K562 (cell line): Measurements from ENCODE around the gene CNDP1. TPM values are rescaled to one million over a fixed set of nuclear protein-coding genes. Genes with fewer than 3 reads are reported as not detected.

Experiments used
- CCNT2 ChIP-seq: IDR thresholded peaks from 2 replicates; pipeline ENCODE4 v1.6.1; 2011; ENCODE audit warnings: borderline replicate concordance, low read depth, mild to moderate bottlenecking, moderate library complexity, mixed read lengths, low read length; ENCODE audit not compliant: insufficient read length; ENCODE audit errors: extremely low read depth
- HDAC6 ChIP-seq: IDR thresholded peaks from 2 replicates; pipeline ENCODE4 v1.6.1; 2012; ENCODE audit warnings: low read depth, mild to moderate bottlenecking, control low read depth, inconsistent platforms, low read length, moderate library complexity
- KDM2B ChIP-seq: fragments of 250-450 bp; sonication (Bioruptor Pico); IDR thresholded peaks from 2 replicates; pipeline ENCODE4 v1.8.0; 2021; ENCODE audit warnings: mild to moderate bottlenecking, moderate library complexity
- NONO ChIP-seq, 2 experiments: fragments of 200-400 bp in 1 of 2; fragments of 450-650 bp in 1 of 2; formaldehyde crosslinking in 1 of 2; IDR thresholded peaks; 2 replicates each; pipeline ENCODE4 v1.6.1; 2017; ENCODE audit warnings: low read depth in 2 of 2, mild to moderate bottlenecking in 2 of 2, moderate library complexity in 2 of 2, low read length in 1 of 2
- PHF8 ChIP-seq: fragments of 200-600 bp; sonication (generic); IDR thresholded peaks from 2 replicates; pipeline ENCODE4 v1.6.1; 2012; ENCODE audit warnings: mixed run types, mild to moderate bottlenecking, inconsistent platforms, low read length, moderate library complexity, borderline replicate concordance
- SMAD2 ChIP-seq: fragments of 150-350 bp; IDR thresholded peaks from 2 replicates; pipeline ENCODE4 v1.6.1; 2014; ENCODE audit warnings: low read depth, mild to moderate bottlenecking, low read length
- ZNF589 ChIP-seq: fragments of 200-800 bp; sonication (Bioruptor generic); IDR thresholded peaks from 2 replicates; pipeline ENCODE4 v1.6.1; 2016; ENCODE audit warnings: low read depth, missing genetic modification characterization, missing compliant biosample characterization
- polyA plus RNA-seq, 8 experiments: library from polyadenylated mRNA; depleted of rRNA in 4 of 8; stranded (reverse) in 5 of 8; unstranded in 3 of 8; fragments of >200 nt; fragmentation: Nextera tagmentation in 2 of 8; fragmentation: Illumina TruSeq in 1 of 8; extraction: Ambion mirVana in 2 of 8; extraction: Trizol in 1 of 8; gene quantifications; 2 replicates each; pipeline versions ENCODE4 v1.2.1 to v1.2.3, GENCODE V29; 2011 to 2014; ENCODE audit warnings: inconsistent platforms in 1 of 8, missing spikeins in 1 of 8
- total RNA-seq, 7 experiments: library from RNA; depleted of rRNA in 6 of 7; stranded (reverse); fragments of >200 nt in 6 of 7; fragmentation: Illumina TruSeq in 2 of 7; extraction: Trizol in 2 of 7; gene quantifications; 2 replicates each; pipeline versions ENCODE4 v1.2.1 to v1.2.3, GENCODE V29; 2011 to 2021; ENCODE audit warnings: low replicate concordance in 1 of 7
- TF ChIP-seq, protein P1 (sequence below): fragments of 450-650 bp; IDR thresholded peaks from 2 replicates; pipeline ENCODE4 v1.6.1; 2017; ENCODE audit warnings: antibody characterized with exemption
- TF ChIP-seq, protein P2 (sequence below): fragments of 200-800 bp; sonication (Bioruptor generic); IDR thresholded peaks from 2 replicates; pipeline ENCODE4 v1.6.1; 2016; ENCODE audit warnings: missing genetic modification characterization, missing compliant biosample characterization
- TF ChIP-seq, protein P3 (sequence below): fragments of 450-650 bp; IDR thresholded peaks from 2 replicates; pipeline ENCODE4 v1.6.1; 2016; ENCODE audit warnings: mild to moderate bottlenecking
- TF ChIP-seq, protein P4 (sequence below), 2 experiments: fragments of 450-650 bp; IDR thresholded peaks; 2 replicates each; pipeline ENCODE4 v1.6.1; 2018; ENCODE audit warnings: mild to moderate bottlenecking in 2 of 2, low read depth in 1 of 2; ENCODE audit not compliant: partially characterized antibody in 2 of 2

Gene CNDP1
- total and polyA plus RNA-seq, 9 of the 15 experiments (the other 6 are each of a cell fraction or from before 2014, with no cell fraction given) = not detected

DNA sequence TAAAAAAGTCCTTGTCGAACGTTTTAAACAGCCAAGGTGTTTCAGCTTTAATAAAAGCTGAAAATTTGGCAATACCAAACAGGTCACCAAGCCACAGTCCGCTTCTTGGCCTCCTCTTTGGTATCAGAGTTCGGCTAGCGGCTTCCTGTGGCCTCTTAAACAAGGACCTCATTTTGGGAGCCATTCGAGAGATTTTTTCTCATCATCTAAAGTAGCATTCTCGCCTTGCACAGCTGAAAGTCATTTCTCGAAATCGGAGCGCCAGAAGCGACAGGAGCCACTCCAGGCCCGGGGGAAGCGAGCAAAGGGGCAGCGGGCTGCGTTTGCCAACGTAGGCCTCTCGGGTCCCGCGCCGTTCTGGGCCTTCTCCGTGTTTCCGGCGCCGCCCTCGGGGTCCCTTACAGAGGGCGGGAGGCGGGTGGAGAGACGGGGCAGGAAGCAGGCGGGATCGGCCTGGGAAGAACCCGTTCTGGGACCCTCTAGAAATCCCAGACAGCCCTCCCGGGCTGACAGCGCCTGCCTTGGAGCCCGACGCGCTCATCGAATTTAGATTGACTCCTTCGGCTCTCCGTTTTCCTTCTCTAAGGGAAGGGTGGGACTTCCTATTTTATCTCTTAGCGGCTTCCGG is 62.8 kb downstream of the CNDP1 start (continued):
- TF ChIP-seq, protein P1, sequence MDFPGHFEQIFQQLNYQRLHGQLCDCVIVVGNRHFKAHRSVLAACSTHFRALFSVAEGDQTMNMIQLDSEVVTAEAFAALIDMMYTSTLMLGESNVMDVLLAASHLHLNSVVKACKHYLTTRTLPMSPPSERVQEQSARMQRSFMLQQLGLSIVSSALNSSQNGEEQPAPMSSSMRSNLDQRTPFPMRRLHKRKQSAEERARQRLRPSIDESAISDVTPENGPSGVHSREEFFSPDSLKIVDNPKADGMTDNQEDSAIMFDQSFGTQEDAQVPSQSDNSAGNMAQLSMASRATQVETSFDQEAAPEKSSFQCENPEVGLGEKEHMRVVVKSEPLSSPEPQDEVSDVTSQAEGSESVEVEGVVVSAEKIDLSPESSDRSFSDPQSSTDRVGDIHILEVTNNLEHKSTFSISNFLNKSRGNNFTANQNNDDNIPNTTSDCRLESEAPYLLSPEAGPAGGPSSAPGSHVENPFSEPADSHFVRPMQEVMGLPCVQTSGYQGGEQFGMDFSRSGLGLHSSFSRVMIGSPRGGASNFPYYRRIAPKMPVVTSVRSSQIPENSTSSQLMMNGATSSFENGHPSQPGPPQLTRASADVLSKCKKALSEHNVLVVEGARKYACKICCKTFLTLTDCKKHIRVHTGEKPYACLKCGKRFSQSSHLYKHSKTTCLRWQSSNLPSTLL = no peak
- TF ChIP-seq HDAC6 (no peak), ZNF589 (CRISPR knock-in tag) (no peak), SMAD2 (no peak), CCNT2 (no peak), PHF8 (peak; percentile 73), NONO (IDR thresholded peaks at IDR 0.05; ENCODE audit: low read depth in 2 of 2, low read length in 1 of 2) (no peak), KDM2B (CRISPR knock-in tag) (no peak)
- TF ChIP-seq, protein P2, sequence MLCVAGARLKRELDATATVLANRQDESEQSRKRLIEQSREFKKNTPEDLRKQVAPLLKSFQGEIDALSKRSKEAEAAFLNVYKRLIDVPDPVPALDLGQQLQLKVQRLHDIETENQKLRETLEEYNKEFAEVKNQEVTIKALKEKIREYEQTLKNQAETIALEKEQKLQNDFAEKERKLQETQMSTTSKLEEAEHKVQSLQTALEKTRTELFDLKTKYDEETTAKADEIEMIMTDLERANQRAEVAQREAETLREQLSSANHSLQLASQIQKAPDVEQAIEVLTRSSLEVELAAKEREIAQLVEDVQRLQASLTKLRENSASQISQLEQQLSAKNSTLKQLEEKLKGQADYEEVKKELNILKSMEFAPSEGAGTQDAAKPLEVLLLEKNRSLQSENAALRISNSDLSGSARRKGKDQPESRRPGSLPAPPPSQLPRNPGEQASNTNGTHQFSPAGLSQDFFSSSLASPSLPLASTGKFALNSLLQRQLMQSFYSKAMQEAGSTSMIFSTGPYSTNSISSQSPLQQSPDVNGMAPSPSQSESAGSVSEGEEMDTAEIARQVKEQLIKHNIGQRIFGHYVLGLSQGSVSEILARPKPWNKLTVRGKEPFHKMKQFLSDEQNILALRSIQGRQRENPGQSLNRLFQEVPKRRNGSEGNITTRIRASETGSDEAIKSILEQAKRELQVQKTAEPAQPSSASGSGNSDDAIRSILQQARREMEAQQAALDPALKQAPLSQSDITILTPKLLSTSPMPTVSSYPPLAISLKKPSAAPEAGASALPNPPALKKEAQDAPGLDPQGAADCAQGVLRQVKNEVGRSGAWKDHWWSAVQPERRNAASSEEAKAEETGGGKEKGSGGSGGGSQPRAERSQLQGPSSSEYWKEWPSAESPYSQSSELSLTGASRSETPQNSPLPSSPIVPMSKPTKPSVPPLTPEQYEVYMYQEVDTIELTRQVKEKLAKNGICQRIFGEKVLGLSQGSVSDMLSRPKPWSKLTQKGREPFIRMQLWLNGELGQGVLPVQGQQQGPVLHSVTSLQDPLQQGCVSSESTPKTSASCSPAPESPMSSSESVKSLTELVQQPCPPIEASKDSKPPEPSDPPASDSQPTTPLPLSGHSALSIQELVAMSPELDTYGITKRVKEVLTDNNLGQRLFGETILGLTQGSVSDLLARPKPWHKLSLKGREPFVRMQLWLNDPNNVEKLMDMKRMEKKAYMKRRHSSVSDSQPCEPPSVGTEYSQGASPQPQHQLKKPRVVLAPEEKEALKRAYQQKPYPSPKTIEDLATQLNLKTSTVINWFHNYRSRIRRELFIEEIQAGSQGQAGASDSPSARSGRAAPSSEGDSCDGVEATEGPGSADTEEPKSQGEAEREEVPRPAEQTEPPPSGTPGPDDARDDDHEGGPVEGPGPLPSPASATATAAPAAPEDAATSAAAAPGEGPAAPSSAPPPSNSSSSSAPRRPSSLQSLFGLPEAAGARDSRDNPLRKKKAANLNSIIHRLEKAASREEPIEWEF (CRISPR knock-in tag) = no peak
- TF ChIP-seq, protein P3, sequence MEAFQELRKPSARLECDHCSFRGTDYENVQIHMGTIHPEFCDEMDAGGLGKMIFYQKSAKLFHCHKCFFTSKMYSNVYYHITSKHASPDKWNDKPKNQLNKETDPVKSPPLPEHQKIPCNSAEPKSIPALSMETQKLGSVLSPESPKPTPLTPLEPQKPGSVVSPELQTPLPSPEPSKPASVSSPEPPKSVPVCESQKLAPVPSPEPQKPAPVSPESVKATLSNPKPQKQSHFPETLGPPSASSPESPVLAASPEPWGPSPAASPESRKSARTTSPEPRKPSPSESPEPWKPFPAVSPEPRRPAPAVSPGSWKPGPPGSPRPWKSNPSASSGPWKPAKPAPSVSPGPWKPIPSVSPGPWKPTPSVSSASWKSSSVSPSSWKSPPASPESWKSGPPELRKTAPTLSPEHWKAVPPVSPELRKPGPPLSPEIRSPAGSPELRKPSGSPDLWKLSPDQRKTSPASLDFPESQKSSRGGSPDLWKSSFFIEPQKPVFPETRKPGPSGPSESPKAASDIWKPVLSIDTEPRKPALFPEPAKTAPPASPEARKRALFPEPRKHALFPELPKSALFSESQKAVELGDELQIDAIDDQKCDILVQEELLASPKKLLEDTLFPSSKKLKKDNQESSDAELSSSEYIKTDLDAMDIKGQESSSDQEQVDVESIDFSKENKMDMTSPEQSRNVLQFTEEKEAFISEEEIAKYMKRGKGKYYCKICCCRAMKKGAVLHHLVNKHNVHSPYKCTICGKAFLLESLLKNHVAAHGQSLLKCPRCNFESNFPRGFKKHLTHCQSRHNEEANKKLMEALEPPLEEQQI = no peak
- TF ChIP-seq, protein P4, sequence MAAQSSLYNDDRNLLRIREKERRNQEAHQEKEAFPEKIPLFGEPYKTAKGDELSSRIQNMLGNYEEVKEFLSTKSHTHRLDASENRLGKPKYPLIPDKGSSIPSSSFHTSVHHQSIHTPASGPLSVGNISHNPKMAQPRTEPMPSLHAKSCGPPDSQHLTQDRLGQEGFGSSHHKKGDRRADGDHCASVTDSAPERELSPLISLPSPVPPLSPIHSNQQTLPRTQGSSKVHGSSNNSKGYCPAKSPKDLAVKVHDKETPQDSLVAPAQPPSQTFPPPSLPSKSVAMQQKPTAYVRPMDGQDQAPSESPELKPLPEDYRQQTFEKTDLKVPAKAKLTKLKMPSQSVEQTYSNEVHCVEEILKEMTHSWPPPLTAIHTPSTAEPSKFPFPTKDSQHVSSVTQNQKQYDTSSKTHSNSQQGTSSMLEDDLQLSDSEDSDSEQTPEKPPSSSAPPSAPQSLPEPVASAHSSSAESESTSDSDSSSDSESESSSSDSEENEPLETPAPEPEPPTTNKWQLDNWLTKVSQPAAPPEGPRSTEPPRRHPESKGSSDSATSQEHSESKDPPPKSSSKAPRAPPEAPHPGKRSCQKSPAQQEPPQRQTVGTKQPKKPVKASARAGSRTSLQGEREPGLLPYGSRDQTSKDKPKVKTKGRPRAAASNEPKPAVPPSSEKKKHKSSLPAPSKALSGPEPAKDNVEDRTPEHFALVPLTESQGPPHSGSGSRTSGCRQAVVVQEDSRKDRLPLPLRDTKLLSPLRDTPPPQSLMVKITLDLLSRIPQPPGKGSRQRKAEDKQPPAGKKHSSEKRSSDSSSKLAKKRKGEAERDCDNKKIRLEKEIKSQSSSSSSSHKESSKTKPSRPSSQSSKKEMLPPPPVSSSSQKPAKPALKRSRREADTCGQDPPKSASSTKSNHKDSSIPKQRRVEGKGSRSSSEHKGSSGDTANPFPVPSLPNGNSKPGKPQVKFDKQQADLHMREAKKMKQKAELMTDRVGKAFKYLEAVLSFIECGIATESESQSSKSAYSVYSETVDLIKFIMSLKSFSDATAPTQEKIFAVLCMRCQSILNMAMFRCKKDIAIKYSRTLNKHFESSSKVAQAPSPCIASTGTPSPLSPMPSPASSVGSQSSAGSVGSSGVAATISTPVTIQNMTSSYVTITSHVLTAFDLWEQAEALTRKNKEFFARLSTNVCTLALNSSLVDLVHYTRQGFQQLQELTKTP (IDR thresholded peaks at IDR 0.05; ENCODE audit: low read depth in 1 of 2, partially characterized antibody in 2 of 2) = no peak
